Stimulated activated CD4-positive, alpha-beta T cell treated with anti-CD3 and anti-CD28 coated beads, Interleukin-1b, Interleukin-23, amount 100 ng/mL, for 4 hours (primary cell): ENCODE measurements around the gene ANKRD12.
"Not testable (repeated sequence)": the region's sequence is repeated elsewhere in the genome, so short reads cannot be mapped to it uniquely, and the experiment has no call there.

Source experiments
- DNase-seq, 2 donors: peaks; one replicate each; pipeline ENCODE4 v3.0.0-alpha.2; 2020; ENCODE audit warnings: low read depth in 2 of 2

ANKRD12 gene

GRCh38 chr18:9140984-9141383, 4.4 kb downstream of the ANKRD12 start:
- no peak for DNase-seq

- DNase-seq = no peak
Observed at GRCh38 chr18:9146224-9146623, 9.6 kb downstream of the ANKRD12 start.

GRCh38 chr18:9147440-9148202, 11.0 kb downstream of the ANKRD12 start:
- DNase-seq = no peak

- DNase-seq = no peak
Observed at GRCh38 chr18:9148203-9148552, 11.6 kb downstream of the ANKRD12 start.

- DNase-seq = no peak
Observed at GRCh38 chr18:9150121-9150520, 13.5 kb downstream of the ANKRD12 start.

DNA sequence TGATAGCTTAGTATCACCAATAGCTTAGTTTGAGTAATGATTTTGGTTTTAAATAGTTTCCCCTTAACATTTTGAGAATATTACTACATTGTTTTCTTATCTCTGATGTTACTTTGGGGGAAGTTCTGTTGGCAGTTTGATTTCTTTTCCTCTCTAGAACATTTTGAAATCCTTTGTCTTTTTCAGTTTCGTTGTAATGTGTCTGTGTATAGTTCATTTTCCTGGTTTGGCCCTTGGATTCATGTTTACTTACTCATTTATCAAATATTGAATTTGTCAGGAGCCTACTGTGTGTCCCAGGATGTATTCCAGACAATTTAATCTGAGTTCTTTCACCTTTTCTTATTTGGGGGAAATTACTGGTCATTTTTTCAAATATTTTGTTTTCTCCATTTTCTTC, 16.7 kb downstream of the ANKRD12 start:
- no peak for DNase-seq

- DNase-seq = no peak
Observed at GRCh38 chr18:9156604-9157249, 20.1 kb downstream of the ANKRD12 start.

DNA sequence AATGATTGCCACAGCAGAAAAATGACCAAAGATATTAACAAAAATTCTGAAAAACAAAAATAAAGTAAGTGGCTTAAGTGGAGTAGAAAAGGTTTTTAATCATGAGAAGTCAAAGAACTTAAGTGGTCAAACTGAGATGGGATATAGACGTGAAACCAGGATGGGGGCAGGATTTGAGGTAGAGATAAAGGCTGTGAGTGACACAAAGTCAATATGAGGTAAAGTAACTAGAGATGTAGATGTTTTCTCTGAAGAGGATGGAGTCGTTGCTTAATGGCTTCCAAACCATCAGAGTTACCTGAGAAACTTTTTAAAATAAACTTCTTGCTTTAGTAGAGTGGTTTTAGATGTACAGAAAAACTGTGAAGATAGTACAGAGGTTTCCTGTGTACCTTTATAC, 21.2 kb downstream of the ANKRD12 start:
- DNase-seq = no peak

DNA sequence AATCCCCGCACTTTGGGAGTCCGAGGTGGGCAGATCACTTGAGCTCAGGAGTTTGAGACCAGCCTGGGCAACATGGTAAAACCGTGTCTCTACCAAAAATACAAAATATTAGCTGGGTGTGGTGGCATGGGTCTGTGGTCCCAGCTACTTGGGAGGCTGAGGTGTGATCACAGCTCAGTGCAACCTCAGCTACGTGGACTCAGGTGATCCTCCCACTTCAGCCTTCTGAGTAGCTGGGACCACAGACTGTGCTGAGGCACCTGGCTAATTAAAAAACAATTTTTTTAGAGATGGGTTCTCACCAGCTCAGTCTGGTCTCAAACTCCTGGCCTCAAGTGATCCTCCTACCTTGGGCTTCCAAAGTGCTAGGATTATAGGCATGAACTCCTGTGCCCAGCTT, 23.4 kb downstream of the ANKRD12 start:
- no peak for DNase-seq

DNA sequence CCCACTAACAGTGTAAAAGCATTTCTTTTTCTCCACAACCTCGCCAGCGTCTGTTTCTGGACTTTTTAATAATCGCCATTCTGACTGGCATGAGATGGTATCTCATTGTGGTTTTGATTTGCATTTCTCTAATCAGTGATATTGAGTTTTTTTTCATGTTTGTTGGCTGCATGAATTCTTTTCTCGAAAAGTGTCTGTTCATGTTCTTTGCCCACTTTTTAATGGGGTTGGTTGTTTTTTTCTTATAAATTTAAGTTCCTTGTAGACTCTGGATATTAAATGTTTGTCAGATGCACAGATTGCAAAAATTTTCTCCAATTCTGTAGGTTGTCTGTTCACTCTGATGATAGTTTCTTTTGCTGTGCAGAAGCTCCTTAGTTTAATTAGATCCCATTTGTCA, 26.1 kb downstream of the ANKRD12 start:
- not testable (repeated sequence) for DNase-seq

DNA sequence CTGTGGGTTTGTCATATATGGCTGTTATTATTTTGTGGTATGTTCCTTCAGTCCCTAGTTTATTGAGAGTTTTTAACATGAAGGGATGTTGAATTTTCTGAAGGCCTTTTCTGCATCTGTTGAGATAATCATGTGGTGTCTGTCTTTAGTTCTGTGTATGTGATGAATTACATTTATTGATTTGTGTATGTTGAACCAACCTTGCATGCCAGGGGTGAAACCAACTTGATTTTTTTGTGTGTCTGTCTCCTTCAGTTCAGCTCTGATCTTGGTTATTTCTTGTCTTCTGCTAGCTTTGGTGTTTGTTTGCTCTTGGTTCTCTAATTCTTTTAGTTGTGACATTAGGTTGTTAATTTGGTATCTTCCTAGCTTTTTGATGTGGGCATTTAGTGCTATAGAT, 27.6 kb downstream of the ANKRD12 start:
- DNase-seq = not testable (repeated sequence)

- not testable (repeated sequence) for DNase-seq
Observed at GRCh38 chr18:9165883-9166282, 29.3 kb downstream of the ANKRD12 start.

DNA sequence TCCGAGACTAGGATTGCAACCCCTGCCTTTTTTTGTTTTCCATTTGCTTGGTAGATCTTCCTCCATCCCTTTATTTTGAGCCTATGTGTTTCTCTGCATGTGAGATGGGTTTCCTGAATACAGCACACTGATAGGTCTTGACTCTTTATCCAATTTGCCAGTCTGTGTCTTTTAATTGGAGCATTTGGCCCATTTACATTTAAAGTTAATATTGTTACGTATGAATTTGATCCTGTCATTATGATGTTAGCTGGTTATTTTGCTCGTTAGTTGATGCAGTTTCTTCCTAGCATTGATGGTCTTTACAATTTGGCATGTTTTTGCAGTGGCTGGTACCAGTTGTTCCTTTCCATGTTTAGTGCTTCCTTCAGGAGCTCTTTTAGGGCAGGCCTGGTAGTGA, 32.9 kb downstream of the ANKRD12 start:
- not testable (repeated sequence) for DNase-seq

DNA sequence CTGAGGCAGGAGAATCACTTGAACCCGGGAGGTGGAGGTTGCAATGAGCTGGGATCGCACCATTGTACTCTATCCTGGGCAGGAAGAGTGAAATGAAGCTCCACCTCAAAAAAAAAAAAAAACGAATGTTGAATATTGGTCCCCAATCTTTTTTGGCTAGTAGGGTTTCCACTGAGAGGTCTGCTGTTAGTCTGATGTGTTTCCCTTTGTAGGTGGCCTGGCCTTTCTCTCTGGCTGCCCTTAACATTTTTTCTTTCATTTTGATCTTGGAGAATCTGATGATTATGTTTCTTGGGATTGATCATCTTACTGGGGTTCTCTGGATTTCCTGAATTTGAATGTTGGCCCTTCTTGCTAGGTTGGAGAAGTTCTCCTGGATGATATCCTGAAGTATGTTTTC, 35.3 kb downstream of the ANKRD12 start:
- DNase-seq = not testable (repeated sequence)

GRCh38 chr18:9172506-9173127, 36.0 kb downstream of the ANKRD12 start:
- DNase-seq = no peak

DNA sequence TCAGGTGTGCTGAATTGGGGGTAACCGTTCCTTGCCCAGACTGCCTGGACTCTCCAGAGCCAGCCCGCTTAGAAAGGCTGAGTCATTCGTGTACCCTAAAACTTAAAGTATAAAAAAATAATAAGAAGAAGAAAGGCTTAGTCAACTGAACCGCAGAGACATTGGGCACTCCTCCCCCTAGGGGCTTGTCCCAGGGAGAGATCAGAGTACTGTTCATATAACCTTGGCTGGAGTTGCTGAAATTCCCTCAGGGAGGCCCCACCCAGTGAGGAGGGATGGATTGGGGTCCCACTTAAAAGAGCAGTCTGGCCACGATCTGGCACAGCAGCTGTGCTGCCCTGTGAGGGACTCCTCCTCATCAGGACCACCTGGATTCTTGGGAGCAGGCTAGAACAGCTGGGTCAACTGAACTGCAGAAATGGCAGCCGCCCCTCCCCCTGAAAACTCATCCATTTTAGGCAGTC, 37.2 kb downstream of the ANKRD12 start:
- no peak for DNase-seq

- DNase-seq = no peak
Observed at GRCh38 chr18:9174302-9174701, 37.7 kb downstream of the ANKRD12 start.

DNA sequence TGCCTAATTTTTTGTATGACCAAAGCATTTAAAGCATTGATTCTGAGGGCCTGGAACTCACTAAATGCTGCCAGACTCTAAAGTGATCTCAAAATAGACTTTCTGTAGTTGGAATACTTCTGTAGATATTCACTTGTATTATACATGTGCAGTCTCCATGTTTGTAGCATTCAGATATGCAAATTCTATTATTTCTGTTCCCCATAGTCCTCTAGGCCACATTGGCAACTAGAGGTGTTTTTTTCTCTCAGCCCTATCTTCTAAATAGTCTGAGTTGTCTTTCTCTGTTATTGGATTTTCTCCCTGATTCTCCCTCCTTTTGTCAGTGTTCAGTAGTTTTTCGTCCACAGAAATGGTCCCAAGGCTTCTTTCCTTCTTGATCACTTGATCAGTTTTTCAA, 38.5 kb downstream of the ANKRD12 start:
- no peak for DNase-seq

DNA sequence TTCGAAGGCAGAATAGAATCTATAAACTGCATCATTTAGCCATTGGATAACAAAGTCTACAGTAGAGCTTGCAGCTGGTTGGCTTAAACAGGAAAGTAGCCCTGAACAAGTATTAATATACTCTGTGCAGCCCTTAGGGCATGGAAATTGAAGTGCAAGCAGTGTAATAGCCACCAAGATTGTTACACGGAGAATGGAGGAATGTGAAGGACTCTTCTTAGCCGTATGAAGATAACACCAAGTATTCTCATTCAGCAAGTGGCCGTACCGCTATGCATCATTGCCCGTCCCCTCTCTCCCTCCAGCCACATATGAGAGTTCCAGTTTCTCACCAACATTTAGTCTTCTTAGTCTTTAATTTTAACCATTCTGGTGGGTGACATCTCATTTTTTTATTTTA, 40.5 kb downstream of the ANKRD12 start:
- DNase-seq = no peak

- no peak for DNase-seq
Observed at GRCh38 chr18:9177466-9177865, 40.9 kb downstream of the ANKRD12 start.

- no peak for DNase-seq
Observed at GRCh38 chr18:9178557-9178956, 42.0 kb downstream of the ANKRD12 start.

GRCh38 chr18:9181275-9181674, 44.7 kb downstream of the ANKRD12 start:
- no peak for DNase-seq

DNA sequence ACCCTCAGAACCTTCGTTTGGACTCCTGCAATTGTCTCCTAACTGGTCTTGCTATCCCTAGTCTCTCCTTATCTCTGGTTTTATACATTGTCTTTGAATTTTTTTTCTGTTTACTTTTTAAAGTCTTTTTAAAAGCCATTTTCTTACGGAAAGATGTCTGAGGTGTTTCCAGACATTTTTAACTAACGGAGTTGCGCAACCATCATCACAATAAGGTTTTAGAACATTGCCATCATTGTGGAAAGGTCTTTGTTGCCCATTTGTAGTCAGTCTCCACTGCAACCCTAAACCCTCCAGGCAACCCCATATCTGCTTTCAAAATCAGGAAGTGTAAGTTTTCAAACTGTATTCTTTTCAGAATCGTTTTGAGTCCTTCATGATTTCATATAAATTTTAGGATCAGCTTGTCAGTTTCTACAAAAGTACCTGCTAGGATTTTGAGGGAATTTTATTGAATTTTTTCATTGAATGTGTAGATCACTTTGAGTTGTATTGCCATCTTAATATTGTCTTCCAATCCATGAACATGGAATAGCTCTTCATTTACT, 46.3 kb downstream of the ANKRD12 start:
- no peak for DNase-seq
